ENCODE results near the gene HMGCS1. TPM values are rescaled to one million over a fixed set of nuclear protein-coding genes. Genes with fewer than 3 reads are reported as not detected.
"Not testable (repeated sequence)": the region's sequence is repeated elsewhere in the genome, so short reads cannot be mapped to it uniquely, and the experiment has no call there.

HMGCS1 gene
- total and polyA plus RNA-seq, 11 donors = 6.3 to 34.8 (median 30.0) TPM

DNA sequence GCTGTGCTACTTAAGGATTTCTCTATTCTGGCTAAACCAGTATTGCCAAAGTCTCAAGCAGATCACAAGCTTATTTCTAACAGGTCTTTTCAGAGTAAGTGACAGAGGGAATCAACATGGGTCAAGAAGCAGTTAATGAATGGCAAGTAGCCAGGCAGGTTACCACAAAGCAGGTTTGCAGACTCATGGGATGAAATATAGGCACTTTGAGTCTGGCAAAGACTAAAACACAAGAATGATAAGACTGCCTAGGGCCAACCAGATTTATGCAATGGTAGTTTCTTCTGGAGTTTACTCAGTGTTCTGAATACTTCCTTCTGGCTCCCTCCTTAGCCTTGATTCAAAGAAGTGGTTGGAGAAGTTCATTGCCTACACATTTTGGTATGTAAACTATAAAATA lies 3.6 kb downstream of the HMGCS1 start:
- Histone ChIP-seq H3K4me3 (no peak overlapping the region), H3K27ac (no peak overlapping the region), H3K4me1 (peaks cover 0 to 50% (median 29%) of the 10 kb centered on the region in 12 donors), H3K9me3 (no peaks in the 10 kb centered on the region), H3K27me3 (no peaks in the 10 kb centered on the region), H3K36me3 (peaks cover 0 to 4% (median 0%) of the 10 kb centered on the region in 9 donors)
- ATAC-seq (no peak), DNase-seq (no peak)
- intact Hi-C loops (cut with DNase I) = loop anchor here in 9 of 10 donors (5.0 to 10.0 kb wide), 12 partner anchors 77 to 245 kb away; partner anchors contain the start of genes TMEM267 (in 8 of the 9) and ZNF131 (in 5 of the 9)
- TF ChIP-seq POLR2A (IDR thresholded peaks at IDR 0.05) = no peak
- TF ChIP-seq CTCF (IDR thresholded peaks at IDR 0.05) = no peak

GRCh38 chr5:43309122-43309521 lies 4.1 kb downstream of the HMGCS1 start:
- intact Hi-C loops (cut with DNase I) = loop anchor here in 7 of 10 donors (5.0 to 10.0 kb wide), 5 partner anchors 78 to 204 kb away; partner anchors contain the start of gene TMEM267 (in 2 of the 7)
- 84 to 89% (median 85%) methylated on average over 3 of the region's 3 CpGs for WGBS, 4 donors

GRCh38 chr5:43306954-43307353 lies 6.3 kb downstream of the HMGCS1 start:
- DNase-seq, H3K9me3 ChIP-seq, H3K4me3 ChIP-seq, H3K27ac ChIP-seq, ATAC-seq, H3K27me3 ChIP-seq, H3K36me3 ChIP-seq: not testable (repeated sequence)
- WGBS, 4 donors = 88 to 93% (median 90%) methylated on average over 5 of the region's 5 CpGs
- intact Hi-C loops (cut with DNase I) = loop anchor here in 7 of 10 donors (5.0 to 10.0 kb wide), 5 partner anchors 80 to 202 kb away; partner anchors contain the start of gene TMEM267 (in 2 of the 7)
- H3K4me1 ChIP-seq = peaks cover 0 to 55% (median 23%) of the 10 kb centered on the region in 12 donors

More at GRCh38 chr5:43309122-43309521, 4.1 kb downstream of the HMGCS1 start:
- ATAC-seq = no peak
- Histone ChIP-seq H3K9me3 (no peaks in the 10 kb centered on the region), H3K27ac (no peak overlapping the region), H3K4me3 (no peak overlapping the region), H3K36me3 (peaks cover 0 to 4% (median 0%) of the 10 kb centered on the region in 9 donors), H3K27me3 (no peaks in the 10 kb centered on the region), H3K4me1 (peaks cover 0 to 52% (median 29%) of the 10 kb centered on the region in 12 donors)
- no peak for DNase-seq
- TF ChIP-seq CTCF (IDR thresholded peaks at IDR 0.05) = no peak

DNA sequence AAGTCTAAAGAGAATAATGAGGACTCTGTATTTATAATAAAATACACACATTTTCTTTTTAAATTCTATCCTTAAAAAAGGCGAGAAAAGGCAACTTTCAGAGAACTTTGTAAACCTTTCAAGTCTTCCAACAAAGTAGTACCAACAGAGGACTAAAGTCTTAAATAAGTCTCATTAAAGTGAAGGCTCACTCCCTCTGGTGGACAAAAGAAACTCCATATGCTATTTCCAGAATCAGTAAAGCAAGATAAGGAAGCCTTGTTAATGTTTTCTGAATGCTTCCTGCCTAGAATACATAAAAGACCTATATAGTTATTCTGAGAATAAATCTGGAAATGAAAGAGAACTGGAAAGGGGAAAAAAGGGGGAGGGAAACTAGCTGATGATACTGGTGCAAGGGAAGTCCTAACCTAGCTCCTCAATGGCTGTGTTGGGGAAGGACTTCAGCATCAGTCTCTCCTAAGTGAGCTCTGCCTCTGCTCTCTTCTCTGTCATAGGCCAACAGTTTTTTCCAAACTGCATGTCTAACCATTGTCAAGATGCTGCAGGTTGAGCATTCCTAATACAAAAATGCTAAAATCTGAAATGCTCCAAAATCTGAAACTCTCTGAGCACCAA lies 7.2 kb downstream of the HMGCS1 start:
- ATAC-seq (peak in 2 of 4 donors; percentile 42 to 73), DNase-seq (no peak)
- H3K27ac ChIP-seq = no peak overlapping the region
- no peak overlapping the region for H3K4me3 ChIP-seq
- H3K36me3 ChIP-seq = peaks cover 0 to 4% (median 0%) of the 10 kb centered on the region in 9 donors
- 54 to 68% (median 59%) methylated on average over 1 of the region's 1 CpG for WGBS, 4 donors
- intact Hi-C loops (cut with DNase I) = loop anchor here in 7 of 10 donors (5.0 to 10.0 kb wide), 5 partner anchors 79 to 201 kb away; partner anchors contain the start of gene TMEM267 (in 2 of the 7)
- TF ChIP-seq CTCF (IDR thresholded peaks at IDR 0.05) = peak; percentile 45 to 77 (median 61)
- no peak for TF ChIP-seq POLR2A (IDR thresholded peaks at IDR 0.05)
- H3K27me3 ChIP-seq = no peaks in the 10 kb centered on the region
- H3K4me1 ChIP-seq = peaks cover 0 to 55% (median 19%) of the 10 kb centered on the region in 12 donors
- no peaks in the 10 kb centered on the region for H3K9me3 ChIP-seq
